Central memory CD4-positive, alpha-beta T cell (primary cell): ENCODE measurements around the gene EIF4E1B.
A peak's percentile ranks its signal among the peaks of the same experiment; 100 is the strongest.

Experiments used
- DNase-seq: peaks from one replicate; pipeline ENCODE4 v3.0.0; 2022

EIF4E1B gene

DNA sequence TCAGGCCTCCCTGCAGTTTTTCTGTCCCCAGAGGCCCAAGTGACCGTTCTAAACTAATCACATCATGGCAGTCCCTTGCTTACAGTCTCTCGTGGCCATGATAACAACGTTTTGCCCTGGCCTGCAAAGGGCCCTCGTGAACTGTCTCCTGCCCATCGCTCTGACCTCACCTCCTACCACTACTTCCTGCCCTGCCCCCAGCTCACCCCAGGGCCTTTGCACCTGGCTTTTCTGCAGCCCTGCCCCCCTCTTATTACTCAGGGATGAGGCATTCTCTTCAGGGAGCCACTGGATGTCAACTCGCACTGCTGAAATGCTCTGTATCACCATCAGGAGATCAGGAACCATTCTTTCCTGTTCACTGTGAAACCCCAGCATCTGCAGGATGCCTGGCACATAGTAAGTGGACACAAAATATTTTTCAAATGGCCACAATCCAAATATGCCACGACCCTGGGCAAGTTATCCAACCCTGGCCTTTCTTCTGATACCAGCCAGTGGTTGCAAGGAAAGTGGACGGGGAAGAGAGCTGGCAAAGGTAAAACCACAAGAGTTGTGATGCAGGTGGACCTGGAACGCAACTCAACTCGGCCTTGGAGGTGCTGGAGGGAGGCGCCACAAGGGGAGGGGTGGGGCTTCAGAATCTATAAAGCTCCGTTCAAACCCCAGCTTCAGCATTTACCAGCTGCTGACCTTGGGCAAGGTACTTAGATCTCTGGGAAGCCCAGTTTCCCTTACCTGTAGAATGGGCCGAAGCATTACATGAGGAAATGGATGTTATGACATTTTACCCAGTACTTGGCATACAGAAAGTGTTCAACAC is 1.9 kb upstream of the EIF4E1B start:
- DNase-seq, result no peak

GRCh38 chr5:176629317-176629852 is 1.1 kb upstream of the EIF4E1B start:
- no peak for DNase-seq

GRCh38 chr5:176630681-176631222 is 277 bp downstream of the EIF4E1B start:
- no peak for DNase-seq

DNA sequence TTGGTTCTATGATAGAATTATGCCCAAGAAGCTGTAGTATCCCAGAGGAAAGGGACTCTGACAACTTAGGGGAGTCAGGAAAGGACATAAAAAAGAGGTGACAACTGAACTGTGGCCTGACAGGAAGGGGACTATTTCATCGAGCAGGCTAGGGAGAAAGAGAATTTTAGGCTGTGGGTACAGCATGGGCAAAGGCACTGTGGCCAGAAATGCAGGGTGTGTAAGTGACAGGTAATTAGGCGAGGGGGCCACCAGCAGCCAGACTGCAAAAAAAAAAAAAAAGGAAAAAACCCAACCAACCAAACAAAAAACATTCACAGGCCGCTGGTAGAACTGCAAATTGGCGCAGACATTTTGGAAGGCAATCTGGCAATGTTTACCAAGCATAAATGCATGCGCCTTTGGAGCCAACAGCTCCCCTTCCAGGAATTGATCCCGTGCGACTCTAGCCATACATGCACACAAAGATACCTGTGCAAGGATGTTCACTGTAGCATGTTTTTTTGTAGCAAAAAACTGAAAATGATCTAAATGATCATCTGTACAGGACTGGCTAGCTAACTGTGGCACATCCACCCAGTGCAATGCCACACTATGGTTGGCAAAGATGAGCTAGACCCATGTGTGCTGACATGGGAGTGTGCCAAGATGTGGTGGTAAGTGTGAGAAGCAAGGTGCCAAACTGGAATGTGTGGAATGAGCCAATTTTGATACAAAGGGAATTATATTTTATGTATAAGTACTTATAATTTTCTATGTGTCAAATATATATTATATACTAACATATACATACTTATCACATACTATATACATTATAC is 1.1 kb downstream of the EIF4E1B start:
- DNase-seq, result no peak

GRCh38 chr5:176632745-176633144 is 2.3 kb downstream of the EIF4E1B start:
- DNase-seq, result no peak

DNA sequence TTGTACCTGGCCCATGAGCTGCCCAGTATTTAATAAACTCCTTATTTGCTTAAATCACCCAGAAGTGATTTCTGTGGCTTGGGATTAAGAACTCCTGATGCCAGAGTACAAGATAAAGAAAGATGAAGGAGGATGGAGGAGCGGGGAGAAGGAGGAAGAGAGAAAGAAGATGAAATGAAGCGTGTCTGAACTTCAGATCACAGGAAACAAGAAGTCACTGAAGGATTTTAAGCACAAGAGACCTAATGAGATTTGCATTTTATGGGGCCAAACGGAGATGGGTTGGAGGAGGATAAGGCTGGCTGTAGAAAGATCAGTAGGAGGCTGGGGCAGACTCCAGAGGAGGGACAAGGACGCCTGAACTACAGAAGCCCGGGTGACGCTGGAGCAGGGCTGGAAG is 3.1 kb downstream of the EIF4E1B start:
- no peak for DNase-seq

DNA sequence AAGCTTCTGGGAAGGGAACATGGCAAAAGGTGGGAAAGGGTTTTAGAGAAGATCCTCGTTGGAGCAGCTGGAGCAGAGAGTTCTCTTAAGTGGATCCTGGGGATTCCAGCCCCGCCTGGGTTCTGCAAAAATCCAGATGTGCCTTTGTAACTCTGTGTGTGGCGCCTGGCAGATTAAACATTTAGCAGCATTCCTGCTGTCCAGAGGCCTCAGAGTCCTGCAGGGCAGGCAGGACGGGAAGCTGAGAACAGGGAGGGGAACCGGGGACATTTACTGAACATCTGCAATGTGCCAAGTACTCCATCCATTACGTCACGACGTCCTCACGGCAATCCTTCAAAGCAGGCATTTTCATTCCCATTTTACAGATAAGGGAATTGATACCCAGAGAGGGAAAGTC is 6.0 kb downstream of the EIF4E1B start:
- DNase-seq, result no peak

- no peak for DNase-seq
These were observed 7.1 kb downstream of the EIF4E1B start for GRCh38 chr5:176637556-176637955.

GRCh38 chr5:176638437-176638836 is 8.0 kb downstream of the EIF4E1B start:
- no peak for DNase-seq

DNA sequence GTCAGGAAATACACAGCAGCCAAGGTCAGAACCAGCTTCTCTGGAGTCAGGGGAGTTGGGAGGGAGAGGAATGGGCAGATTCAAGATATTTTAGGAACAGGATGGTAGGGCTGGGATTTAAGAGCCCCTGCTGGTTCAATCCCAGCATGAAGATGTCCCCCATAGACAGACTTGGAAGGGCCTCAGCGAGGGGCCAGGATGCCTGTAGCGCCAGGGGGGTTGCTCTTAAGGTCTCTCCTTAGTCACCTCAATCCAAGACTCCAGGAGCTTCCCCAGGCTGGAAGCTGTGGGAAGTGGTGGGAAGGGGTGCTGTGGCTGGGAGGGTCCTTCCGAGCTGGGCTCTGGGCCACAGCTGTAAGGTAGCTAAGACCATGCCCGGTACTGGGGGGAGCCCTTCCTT is 8.7 kb downstream of the EIF4E1B start:
- no peak for DNase-seq

GRCh38 chr5:176639981-176640380 is 9.5 kb downstream of the EIF4E1B start:
- no peak for DNase-seq

GRCh38 chr5:176640616-176641015 is 10.1 kb downstream of the EIF4E1B start:
- no peak for DNase-seq

GRCh38 chr5:176642675-176643490 is 12.4 kb downstream of the EIF4E1B start:
- no peak for DNase-seq

- DNase-seq, result no peak
These were observed 13.2 kb downstream of the EIF4E1B start for GRCh38 chr5:176643491-176644219.

DNA sequence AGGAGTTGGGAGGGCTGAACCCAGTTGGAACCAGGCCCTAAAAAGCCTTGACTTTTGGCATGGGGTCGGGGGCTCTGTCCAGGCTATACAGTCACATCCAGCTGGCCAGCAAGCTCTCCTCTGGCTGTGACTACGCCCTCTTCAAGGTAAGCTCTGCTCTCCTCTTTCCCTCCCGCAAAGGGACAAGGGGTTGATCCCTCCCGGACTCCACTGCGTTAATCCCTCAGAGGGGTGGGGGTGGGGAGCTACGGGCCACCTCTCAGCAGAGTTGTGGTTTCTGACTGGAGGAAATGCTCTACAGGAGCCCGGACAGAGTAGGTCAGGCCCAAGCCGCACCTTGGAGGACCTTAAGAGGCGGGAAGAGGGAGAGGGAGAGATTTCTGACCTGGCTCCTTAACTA is 13.8 kb downstream of the EIF4E1B start:
- DNase-seq, result no peak

- DNase-seq, result no peak
These were observed 14.6 kb downstream of the EIF4E1B start for GRCh38 chr5:176644878-176645670.

DNA sequence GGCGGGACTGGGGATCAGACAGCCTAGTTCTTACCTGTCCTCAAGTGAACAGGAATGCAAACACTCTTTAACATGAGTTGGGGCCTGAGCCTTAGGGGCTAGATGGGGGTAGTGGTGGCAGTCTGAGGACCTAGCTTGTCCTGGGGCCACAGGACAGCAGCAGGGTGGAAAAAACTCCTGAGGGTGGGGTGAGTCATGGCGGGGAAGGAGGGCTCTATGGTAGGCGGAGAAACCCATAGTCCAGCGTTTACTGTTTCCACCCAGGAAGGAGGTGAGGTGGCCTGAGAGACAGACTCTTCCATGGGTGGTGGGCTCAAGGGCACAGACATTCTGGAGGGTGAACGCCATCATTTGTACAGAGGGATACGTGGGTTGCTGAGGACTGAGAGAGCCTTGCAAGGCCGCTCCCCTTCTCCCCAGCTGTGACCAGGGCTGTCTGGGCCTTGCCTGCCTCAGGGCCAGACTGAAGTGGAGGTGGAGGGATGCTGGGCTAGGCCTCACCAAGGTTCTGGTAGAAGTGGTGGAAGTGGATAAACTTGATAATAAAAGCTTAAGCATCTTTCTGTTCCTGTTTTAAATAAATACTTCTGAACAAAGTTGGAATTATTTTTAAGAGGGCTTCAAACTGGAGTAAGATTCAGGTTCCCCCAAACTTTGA is 15.7 kb downstream of the EIF4E1B start:
- no peak for DNase-seq

DNA sequence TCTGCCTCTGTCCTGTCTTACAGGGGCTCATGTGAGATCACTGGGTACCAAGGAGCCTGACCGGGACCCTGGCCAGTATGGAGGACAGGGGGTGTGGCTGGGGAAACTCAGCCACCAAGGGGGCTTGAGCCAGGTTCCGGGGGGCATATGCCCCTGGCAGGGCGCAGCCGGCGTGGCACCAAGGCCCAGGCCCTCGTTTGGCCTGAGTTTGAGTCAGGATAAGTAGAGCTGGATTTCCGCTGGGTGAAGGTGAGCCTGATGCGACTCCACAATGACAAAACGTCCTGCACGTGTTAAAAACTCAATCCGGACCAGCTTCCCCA is 16.2 kb downstream of the EIF4E1B start:
- DNase-seq, result no peak

GRCh38 chr5:176647030-176647842 is 16.8 kb downstream of the EIF4E1B start, which contains the start of gene TSPAN17:
TSS of gene TSPAN17 (plus strand) at chr5:176647484. CDS start at chr5:176647616, 132 bp downstream.
- DNase-seq, result peak; percentile 94
